ENCODE results near the gene RIOK3. TPM values are rescaled to one million over a fixed set of nuclear protein-coding genes. Genes with fewer than 3 reads are reported as not detected.

The RIOK3 gene
- total and polyA plus RNA-seq, 9 donors = 21.5 to 48.3 (median 39.2) TPM

DNA sequence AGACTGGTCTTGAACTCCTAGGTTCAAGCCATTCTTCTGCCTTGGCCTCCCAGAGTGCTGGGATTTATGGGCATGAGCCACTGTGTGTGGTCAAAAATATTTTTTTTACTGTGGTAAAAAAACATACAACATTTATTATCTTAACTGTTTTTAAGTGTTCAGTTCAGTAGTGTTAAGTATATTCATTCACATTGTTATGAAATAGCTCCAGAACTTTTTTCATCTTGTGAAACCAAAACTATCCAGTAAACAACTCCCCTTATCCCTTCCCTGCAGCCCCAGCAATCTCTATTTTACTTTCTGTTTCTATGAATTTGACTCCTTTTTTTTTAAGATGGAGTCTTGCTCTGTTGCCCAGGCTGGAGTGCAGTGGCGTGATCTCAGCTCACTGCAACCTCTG is 59.6 kb downstream of the RIOK3 start:
- no peak overlapping the region for H3K4me3 ChIP-seq
- no peaks in the 10 kb centered on the region for H3K36me3 ChIP-seq
- H3K27ac ChIP-seq = peak overlapping the region in 1 of 2 donors; percentile 31
- TF ChIP-seq EP300 (IDR thresholded peaks at IDR 0.05) (no peak), POLR2A (IDR thresholded peaks at IDR 0.05) (no peak)
- TF ChIP-seq, protein P1, sequence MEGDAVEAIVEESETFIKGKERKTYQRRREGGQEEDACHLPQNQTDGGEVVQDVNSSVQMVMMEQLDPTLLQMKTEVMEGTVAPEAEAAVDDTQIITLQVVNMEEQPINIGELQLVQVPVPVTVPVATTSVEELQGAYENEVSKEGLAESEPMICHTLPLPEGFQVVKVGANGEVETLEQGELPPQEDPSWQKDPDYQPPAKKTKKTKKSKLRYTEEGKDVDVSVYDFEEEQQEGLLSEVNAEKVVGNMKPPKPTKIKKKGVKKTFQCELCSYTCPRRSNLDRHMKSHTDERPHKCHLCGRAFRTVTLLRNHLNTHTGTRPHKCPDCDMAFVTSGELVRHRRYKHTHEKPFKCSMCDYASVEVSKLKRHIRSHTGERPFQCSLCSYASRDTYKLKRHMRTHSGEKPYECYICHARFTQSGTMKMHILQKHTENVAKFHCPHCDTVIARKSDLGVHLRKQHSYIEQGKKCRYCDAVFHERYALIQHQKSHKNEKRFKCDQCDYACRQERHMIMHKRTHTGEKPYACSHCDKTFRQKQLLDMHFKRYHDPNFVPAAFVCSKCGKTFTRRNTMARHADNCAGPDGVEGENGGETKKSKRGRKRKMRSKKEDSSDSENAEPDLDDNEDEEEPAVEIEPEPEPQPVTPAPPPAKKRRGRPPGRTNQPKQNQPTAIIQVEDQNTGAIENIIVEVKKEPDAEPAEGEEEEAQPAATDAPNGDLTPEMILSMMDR (IDR thresholded peaks at IDR 0.05) = no peak
- no peaks in the 10 kb centered on the region for H3K9me3 ChIP-seq
- no peaks in the 10 kb centered on the region for H3K27me3 ChIP-seq
- intact Hi-C loops (cut with DNase I) = loop anchor here in 2 of 4 donors (10.0 kb wide), 2 partner anchors 72 to 192 kb away; partner anchors contain the start of gene NPC1 (in 1 of the 2)
- peaks cover 3% of the 10 kb centered on the region for H3K4me1 ChIP-seq (ENCODE audit: insufficient read depth)
- 21 to 64% (median 33%) methylated on average over 1 of the region's 1 CpG for WGBS, 3 donors
- no peak for DNase-seq

DNA sequence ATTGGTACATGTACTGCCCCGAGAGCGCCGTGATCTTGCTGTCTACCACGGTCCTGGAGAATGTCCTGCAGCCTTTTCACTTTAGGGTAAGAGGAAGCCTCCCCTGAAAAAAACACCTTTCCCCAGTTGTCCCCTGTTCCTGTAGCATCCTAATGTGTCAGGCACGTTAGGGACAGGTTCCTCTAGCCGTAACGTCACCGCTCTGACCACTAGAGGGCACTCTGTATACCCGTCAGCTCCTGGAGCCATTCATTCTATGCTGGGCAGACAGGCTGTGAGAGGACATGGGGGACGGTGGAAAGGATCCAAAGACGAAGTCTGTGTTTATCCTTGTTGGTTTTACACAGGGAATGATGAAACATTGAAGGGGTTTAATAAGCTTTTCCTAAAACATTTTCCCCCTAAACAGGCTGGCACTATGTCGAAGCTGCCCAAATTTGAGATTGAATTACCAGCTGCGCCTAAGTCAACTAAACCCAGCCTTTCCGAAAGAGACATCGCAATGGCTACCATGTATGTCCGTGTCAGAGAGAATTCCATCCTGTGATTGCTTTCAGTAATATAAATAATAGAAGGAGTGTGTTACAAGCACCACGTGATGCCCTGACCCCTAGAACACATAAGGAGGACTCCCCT is 62.9 kb downstream of the RIOK3 start:
- Histone ChIP-seq H3K4me1 (ENCODE audit: insufficient read depth) (peaks cover 3% of the 10 kb centered on the region), H3K27me3 (no peaks in the 10 kb centered on the region), H3K27ac (no peak overlapping the region), H3K36me3 (no peaks in the 10 kb centered on the region), H3K9me3 (no peaks in the 10 kb centered on the region), H3K4me3 (no peak overlapping the region)
- intact Hi-C loops (cut with DNase I) = loop anchor here in 3 of 4 donors (2.0 to 10.0 kb wide), 4 partner anchors 69 to 189 kb away; partner anchors contain the start of gene NPC1 (in 3 of the 3)
- TF ChIP-seq, protein P1 (IDR thresholded peaks at IDR 0.05) = peak; percentile 57 to 82 (median 72)
- no peak for TF ChIP-seq EP300 (IDR thresholded peaks at IDR 0.05)
- WGBS, 3 donors = 41 to 43% (median 43%) methylated on average over 17 of the region's 17 CpGs
- peak; percentile 66 to 77 (median 73) for DNase-seq

DNA sequence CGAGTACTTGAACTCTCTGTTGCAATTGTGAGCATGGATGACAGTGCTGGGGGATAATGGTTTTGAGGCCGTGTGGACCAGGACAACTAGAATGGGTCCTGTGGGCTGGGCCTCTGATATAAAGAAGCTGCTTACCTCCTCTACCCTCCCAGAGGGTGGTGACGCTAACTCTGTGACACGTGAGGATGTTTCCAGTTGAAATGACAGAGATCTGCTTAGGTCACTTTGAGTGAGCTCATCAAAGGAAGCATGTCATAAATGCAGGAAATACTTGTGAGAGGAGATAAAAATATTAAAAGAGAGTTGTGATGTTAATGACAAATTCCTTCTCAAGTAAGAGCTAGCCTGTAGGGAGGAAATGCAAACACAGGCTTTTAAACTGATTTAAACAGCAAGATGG is 66.6 kb downstream of the RIOK3 start:
- H3K4me1 ChIP-seq (ENCODE audit: insufficient read depth) = no peaks in the 10 kb centered on the region
- no peak overlapping the region for H3K27ac ChIP-seq
- 79 to 82% (median 81%) methylated on average over 4 of the region's 4 CpGs for WGBS, 3 donors
- H3K36me3 ChIP-seq = no peaks in the 10 kb centered on the region
- H3K4me3 ChIP-seq = no peak overlapping the region
- H3K27me3 ChIP-seq = no peaks in the 10 kb centered on the region
- H3K9me3 ChIP-seq = no peaks in the 10 kb centered on the region
- DNase-seq = no peak
- intact Hi-C loops (cut with DNase I) = loop anchor here in 3 of 4 donors (5.0 to 10.0 kb wide), 3 partner anchors 65 to 185 kb away; partner anchors contain the start of gene NPC1 (in 2 of the 3)
- TF ChIP-seq POLR2A (IDR thresholded peaks at IDR 0.05) (no peak), EP300 (IDR thresholded peaks at IDR 0.05) (no peak)
- TF ChIP-seq, protein P1 (IDR thresholded peaks at IDR 0.05) = no peak

DNA sequence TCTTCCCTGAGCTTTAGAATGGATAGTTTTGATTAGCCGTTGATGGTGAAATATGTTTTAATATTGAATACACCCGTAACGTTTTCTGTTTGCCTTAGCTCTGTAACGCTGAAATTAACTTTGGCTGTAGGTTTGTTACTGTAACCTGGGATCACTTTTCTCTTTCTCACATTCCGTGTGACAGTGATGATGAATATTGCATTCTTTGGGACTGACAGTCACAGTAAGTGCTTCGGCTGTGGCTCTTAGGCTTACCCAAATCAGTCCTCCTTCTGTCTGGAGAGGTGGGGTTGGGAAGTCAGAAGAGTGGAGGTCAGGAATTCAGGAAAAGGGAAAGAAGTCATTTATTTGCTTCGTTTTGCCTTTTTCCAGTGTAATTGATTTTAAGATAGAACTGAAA is 68.2 kb downstream of the RIOK3 start:
- 83 to 87% (median 84%) methylated on average over 7 of the region's 7 CpGs for WGBS, 3 donors
- no peaks in the 10 kb centered on the region for H3K4me1 ChIP-seq (ENCODE audit: insufficient read depth)

More for the DNA sequence above, 68.2 kb downstream of the RIOK3 start:
- H3K9me3 ChIP-seq = no peaks in the 10 kb centered on the region
- intact Hi-C loops (cut with DNase I) = no loop called here
- no peak overlapping the region for H3K4me3 ChIP-seq
- DNase-seq = no peak
- no peaks in the 10 kb centered on the region for H3K27me3 ChIP-seq
- H3K36me3 ChIP-seq = no peaks in the 10 kb centered on the region
- TF ChIP-seq, protein P1 (IDR thresholded peaks at IDR 0.05) = no peak
- TF ChIP-seq EP300 (IDR thresholded peaks at IDR 0.05) = no peak
- TF ChIP-seq POLR2A (IDR thresholded peaks at IDR 0.05) = no peak
- H3K27ac ChIP-seq = no peak overlapping the region

All from ovary (tissue), 9 donors.